WTC11 (cell line): ENCODE results near the gene CPEB3. TPM values are rescaled to one million over a fixed set of nuclear protein-coding genes. Genes with fewer than 3 reads are reported as not detected.

Source experiments
- ATAC-seq: fragments of 200-7000 bp; cut with Tn5 transposase; 2 replicates; pipeline ENCODE4 v1.10.0; 2021; ENCODE audit warnings: mild to moderate bottlenecking, moderate library complexity
- CTCF ChIA-PET: fragments of 300-600 bp; sonication (Branson Sonifier 250); formaldehyde crosslinking; loops from one replicate; lab custom pipeline; 2021; ENCODE audit warnings: antibody characterized with exemption; lab: Charles Lee
- POLR2A ChIA-PET: fragments of 350-600 bp; sonication (Branson Sonifier 250); formaldehyde crosslinking; loops from one replicate; lab custom pipeline; 2021; ENCODE audit warnings: antibody characterized with exemption; lab: Charles Lee
- DNase-seq: peaks from one replicate; pipeline ENCODE4 v3.0.0; 2021; ENCODE audit warnings: low spot score
- H3K27ac Mint-ChIP-seq: 2 replicates; pipeline ENCODE4 v1.8.0; 2021; ENCODE audit warnings: mixed read lengths
- H3K27me3 Mint-ChIP-seq: 2 replicates; pipeline ENCODE4 v1.8.0; 2021; ENCODE audit warnings: low read depth, mild to moderate bottlenecking, moderate library complexity, mixed read lengths
- H3K36me3 Mint-ChIP-seq: 2 replicates; pipeline ENCODE4 v1.8.0; 2021; ENCODE audit warnings: mixed read lengths
- H3K4me1 Mint-ChIP-seq: 2 replicates; pipeline ENCODE4 v1.8.0; 2022; ENCODE audit warnings: mixed read lengths
- H3K4me3 Mint-ChIP-seq: 2 replicates; pipeline ENCODE4 v1.8.0; 2021; ENCODE audit warnings: mild to moderate bottlenecking, moderate library complexity, mixed read lengths
- H3K9me3 Mint-ChIP-seq: 2 replicates; pipeline ENCODE4 v1.8.0; 2021; ENCODE audit warnings: mixed read lengths
- CDX4 ChIP-seq: fragments of 250-450 bp; sonication (Bioruptor Pico); IDR thresholded peaks from 2 replicates; pipeline ENCODE4 v1.9.0; 2021; ENCODE audit warnings: moderate library complexity, mild to moderate bottlenecking, inconsistent platforms, borderline replicate concordance
- CREB1 ChIP-seq: sonication (generic); formaldehyde crosslinking; IDR thresholded peaks from 2 replicates; pipeline ENCODE4 v1.8.0; 2023; ENCODE audit warnings: mild to moderate bottlenecking, missing genetic modification reagents
- CREM ChIP-seq: sonication (generic); formaldehyde crosslinking; IDR thresholded peaks from 2 replicates; pipeline ENCODE4 v1.8.1; 2022; ENCODE audit warnings: mild to moderate bottlenecking, missing genetic modification reagents, moderate library complexity
- E2F1 ChIP-seq: sonication (generic); formaldehyde crosslinking; IDR thresholded peaks from 2 replicates; pipeline ENCODE4 v1.8.0; 2022; ENCODE audit warnings: mild to moderate bottlenecking, missing genetic modification reagents
- GABPB1 ChIP-seq: sonication (generic); formaldehyde crosslinking; IDR thresholded peaks from 2 replicates; pipeline ENCODE4 v1.8.1; 2023; ENCODE audit warnings: mild to moderate bottlenecking, missing genetic modification reagents
- IRF1 ChIP-seq: sonication (generic); formaldehyde crosslinking; IDR thresholded peaks from 2 replicates; pipeline ENCODE4 v1.8.0; 2023; ENCODE audit warnings: missing genetic modification reagents
- KAT7 ChIP-seq: sonication (generic); formaldehyde crosslinking; IDR thresholded peaks from 2 replicates; pipeline ENCODE4 v1.8.1; 2023; ENCODE audit warnings: missing genetic modification reagents, mild to moderate bottlenecking, borderline replicate concordance
- NFATC4 ChIP-seq: fragments of 250-450 bp; sonication (Bioruptor Pico); IDR thresholded peaks from 2 replicates; pipeline ENCODE4 v1.9.0; 2021; ENCODE audit warnings: mild to moderate bottlenecking
- NFE2L1 ChIP-seq: sonication (generic); formaldehyde crosslinking; IDR thresholded peaks from 2 replicates; pipeline ENCODE4 v1.8.1; 2023; ENCODE audit warnings: missing genetic modification reagents
- NFYB ChIP-seq: sonication (generic); formaldehyde crosslinking; conservative IDR thresholded peaks from 2 replicates; pipeline ENCODE4 v1.8.0; 2022; ENCODE audit warnings: low read depth, missing genetic modification reagents
- NR2C2 ChIP-seq: sonication (generic); formaldehyde crosslinking; IDR thresholded peaks from 2 replicates; pipeline ENCODE4 v1.8.0; 2022; ENCODE audit warnings: mild to moderate bottlenecking, missing genetic modification reagents
- PRRX2 ChIP-seq: fragments of 250-450 bp; sonication (Bioruptor Pico); IDR thresholded peaks from 2 replicates; pipeline ENCODE4 v1.8.0; 2021; ENCODE audit warnings: mild to moderate bottlenecking
- RELA ChIP-seq: sonication (generic); formaldehyde crosslinking; IDR thresholded peaks from 2 replicates; pipeline ENCODE4 v1.8.1; 2022; ENCODE audit warnings: missing genetic modification reagents, mild to moderate bottlenecking, borderline replicate concordance
- SMAD3 ChIP-seq: sonication (generic); formaldehyde crosslinking; IDR thresholded peaks from 2 replicates; pipeline ENCODE4 v1.8.0; 2022; ENCODE audit warnings: missing genetic modification reagents, mild to moderate bottlenecking, borderline replicate concordance
- SOX15 ChIP-seq: fragments of 250-450 bp; sonication (Bioruptor Pico); IDR thresholded peaks from 2 replicates; pipeline ENCODE4 v1.9.0; 2021; ENCODE audit warnings: mild to moderate bottlenecking
- TCF7 ChIP-seq: sonication (generic); formaldehyde crosslinking; IDR thresholded peaks from 2 replicates; pipeline ENCODE4 v1.8.0; 2022; ENCODE audit warnings: mild to moderate bottlenecking, low read depth, missing genetic modification reagents, moderate library complexity
- USF2 ChIP-seq: sonication (generic); formaldehyde crosslinking; IDR thresholded peaks from 2 replicates; pipeline ENCODE4 v1.8.1; 2023; ENCODE audit warnings: mild to moderate bottlenecking, missing genetic modification reagents, moderate library complexity
- ZBTB21 ChIP-seq: sonication (generic); formaldehyde crosslinking; IDR thresholded peaks from 2 replicates; pipeline ENCODE4 v1.8.1; 2023; ENCODE audit warnings: mild to moderate bottlenecking, missing genetic modification reagents, borderline replicate concordance
- ZNF219 ChIP-seq: sonication (generic); formaldehyde crosslinking; IDR thresholded peaks from 2 replicates; pipeline ENCODE4 v1.8.0; 2023; ENCODE audit warnings: missing genetic modification reagents, mild to moderate bottlenecking, borderline replicate concordance
- ZNF281 ChIP-seq: sonication (generic); formaldehyde crosslinking; IDR thresholded peaks from 2 replicates; pipeline ENCODE4 v1.8.0; 2023; ENCODE audit warnings: mild to moderate bottlenecking, missing genetic modification reagents
- ZNF317 ChIP-seq: sonication (generic); formaldehyde crosslinking; IDR thresholded peaks from 2 replicates; pipeline ENCODE4 v1.8.1; 2023; ENCODE audit warnings: low read depth, mild to moderate bottlenecking, moderate library complexity, missing genetic modification reagents, borderline replicate concordance
- ZNF671 ChIP-seq: fragments of 250-450 bp; sonication (Bioruptor Pico); IDR thresholded peaks from 2 replicates; pipeline ENCODE4 v1.8.0; 2021; ENCODE audit warnings: mild to moderate bottlenecking
- total RNA-seq: library from RNA; stranded (reverse); gene quantifications from 3 replicates; pipeline ENCODE4 v1.2.3, GENCODE V29; 2021

CPEB3 gene
- total RNA-seq, 1 experiment from 2014 or later = 2.4 TPM

DNA sequence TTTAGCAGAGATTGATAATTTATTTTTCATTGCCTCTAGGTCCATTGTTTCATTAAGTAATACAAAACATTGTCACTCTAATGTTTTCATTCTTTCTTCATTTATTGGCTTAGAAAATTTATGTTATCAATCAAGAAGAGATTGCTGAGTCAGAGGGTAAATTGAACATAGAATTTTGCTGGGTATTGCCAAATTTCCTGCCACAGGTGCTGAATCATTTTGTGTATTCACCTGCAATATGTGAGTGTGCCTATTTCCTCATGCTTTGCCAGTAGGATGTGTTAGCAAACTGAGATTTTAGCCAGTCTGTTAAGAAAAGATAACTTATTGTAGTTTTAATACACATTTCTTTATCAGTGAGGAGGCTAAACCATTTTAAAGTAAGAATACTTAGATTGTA, 38.1 kb upstream of the CPEB3 start:
- ATAC-seq = no peak

DNA sequence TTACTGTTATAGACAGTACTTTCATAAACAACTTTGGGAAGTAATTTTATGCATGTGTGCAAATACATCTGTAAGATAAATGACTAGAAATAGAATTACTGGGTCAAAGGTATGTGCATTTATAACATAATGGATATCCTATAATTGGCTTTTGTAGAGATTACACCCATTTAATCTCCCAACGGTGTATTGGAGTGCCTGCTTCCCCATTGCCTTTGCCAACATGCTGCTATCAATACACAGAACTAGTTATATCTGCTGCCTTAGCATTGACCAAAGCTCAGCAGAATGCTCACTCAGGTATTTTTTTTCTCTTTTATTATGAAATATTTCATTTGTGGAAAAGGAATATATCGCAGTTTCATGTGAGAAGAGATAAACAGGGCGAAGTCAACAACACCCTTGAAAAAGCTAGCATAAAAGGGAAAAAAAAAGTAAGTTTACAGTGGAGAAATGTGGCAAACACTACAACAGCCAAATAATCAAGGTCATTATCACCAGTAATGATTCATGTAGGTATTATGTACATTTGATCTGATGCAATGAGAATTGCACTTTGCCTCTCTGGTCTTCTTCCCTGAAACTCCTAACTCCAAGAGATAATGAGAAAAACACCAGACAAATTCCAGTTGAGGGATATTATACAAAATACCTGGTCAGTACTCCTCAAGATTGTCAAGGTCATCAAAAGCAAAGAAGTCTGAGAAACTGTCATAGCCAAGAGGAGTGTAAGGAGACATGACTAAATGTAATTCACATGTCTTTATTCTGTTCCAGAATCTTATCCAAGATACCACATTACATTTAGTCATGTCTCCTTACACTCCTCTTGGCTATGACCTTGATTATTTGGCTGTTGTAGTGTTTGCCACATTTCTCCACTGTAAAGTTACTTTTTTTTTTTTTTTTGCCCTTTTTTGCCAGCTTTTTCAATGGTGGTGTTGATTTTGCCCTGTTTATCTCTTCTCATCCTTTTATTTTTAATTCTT, 36.9 kb upstream of the CPEB3 start:
- H3K9me3 Mint-ChIP-seq = no peaks in the 10 kb centered on the region
- H3K4me1 Mint-ChIP-seq = peaks cover 43% of the 10 kb centered on the region
- peak overlapping the region; percentile 55; the same call in 1 of the 2 replicates for H3K27ac Mint-ChIP-seq
- ATAC-seq (no peak), DNase-seq (no peak)
- H3K36me3 Mint-ChIP-seq = no peaks in the 10 kb centered on the region
- TF ChIP-seq PRRX2 (CRISPR knock-in tag) = no peak
- TF ChIP-seq GABPB1 (CRISPR knock-in tag) = peak; percentile 92
- TF ChIP-seq CREB1 = no peak
- TF ChIP-seq ZNF219 (CRISPR knock-in tag) = no peak
- TF ChIP-seq NFATC4 = no peak
- TF ChIP-seq NFE2L1 (CRISPR knock-in tag) = no peak
- no peak overlapping the region for H3K4me3 Mint-ChIP-seq
- ChIA-PET POLR2A (interaction anchor here (0.5 kb wide), 1 partner anchor 254 kb away, joined by 4 read pairs; no protein-coding TSS in a partner anchor), CTCF (interaction anchor here (0.6 to 1.1 kb wide), 2 partner anchors 37 to 75 kb away, joined by 4 read pairs; partner anchors contain the start of genes CPEB3 and MARCHF5)
- no peaks in the 10 kb centered on the region for H3K27me3 Mint-ChIP-seq

More for the DNA sequence above, 38.1 kb upstream of the CPEB3 start:
- peak overlapping the region; percentile 75; the same call in 1 of the 2 replicates for H3K27ac Mint-ChIP-seq
- no peaks in the 10 kb centered on the region for H3K27me3 Mint-ChIP-seq
- ChIA-PET CTCF (no interaction called here), POLR2A (no interaction called here)
- no peak overlapping the region for H3K4me3 Mint-ChIP-seq
- H3K36me3 Mint-ChIP-seq = no peaks in the 10 kb centered on the region
- H3K4me1 Mint-ChIP-seq = peaks cover 50% of the 10 kb centered on the region
- TF ChIP-seq RELA (CRISPR knock-in tag) (no peak), KAT7 (CRISPR knock-in tag) (no peak), CREM (CRISPR knock-in tag) (no peak), ZNF281 (CRISPR knock-in tag) (no peak), ZBTB21 (no peak), NR2C2 (CRISPR knock-in tag) (no peak), NFYB (CRISPR knock-in tag) (no peak), SMAD3 (CRISPR knock-in tag) (no peak), TCF7 (CRISPR knock-in tag) (no peak), IRF1 (no peak), CDX4 (CRISPR knock-in tag) (no peak)
- H3K9me3 Mint-ChIP-seq = no peaks in the 10 kb centered on the region
- no peak for DNase-seq

- Mint-ChIP-seq H3K27ac (no peak overlapping the region), H3K4me3 (no peak overlapping the region), H3K27me3 (no peaks in the 10 kb centered on the region), H3K4me1 (peaks cover 13% of the 10 kb centered on the region), H3K36me3 (peaks cover 9% of the 10 kb centered on the region; the same call in 1 of the 2 replicates), H3K9me3 (no peaks in the 10 kb centered on the region)
- DNase-seq (no peak), ATAC-seq (no peak)
- ChIA-PET POLR2A (interaction anchor here (0.6 kb wide), 1 partner anchor 159 kb away, joined by 3 read pairs; no protein-coding TSS in a partner anchor), CTCF (no interaction called here)
- TF ChIP-seq GABPB1 (CRISPR knock-in tag) (no peak), SOX15 (CRISPR knock-in tag) (no peak), ZNF671 (CRISPR knock-in tag) (no peak), USF2 (CRISPR knock-in tag) (no peak), ZNF281 (CRISPR knock-in tag) (no peak), E2F1 (CRISPR knock-in tag) (no peak), ZNF317 (CRISPR knock-in tag) (no peak)
Observed at GRCh38 chr10:92323079-92323478, 32.2 kb upstream of the CPEB3 start.
